ENCODE measurements around the gene NIT1.

- TF ChIP-seq EP300 (IDR thresholded peaks at IDR 0.05; ENCODE audit: borderline replicate concordance in 1 of 2, control insufficient read depth in 1 of 2, low read depth in 2 of 2, low read length in 2 of 2) (no peak), ZNF217 (IDR thresholded peaks at IDR 0.05) (no peak), ZNF592 (IDR thresholded peaks at IDR 0.05) (no peak), PBX3 (IDR thresholded peaks at IDR 0.05; ENCODE audit: insufficient replicate concordance, low read depth, low read length) (no peak), TARDBP (IDR thresholded peaks at IDR 0.05; ENCODE audit: borderline replicate concordance) (no peak), BCL3 (IDR thresholded peaks at IDR 0.05; ENCODE audit: borderline replicate concordance, insufficient read depth, low read depth, low read length, poor library complexity, severe bottlenecking) (no peak)
Measured at GRCh38 chr1:161077426-161077825, 40.5 kb upstream of the NIT1 start.

Data from GM12878 (cell line).